Esophagus muscularis mucosa (tissue), 4 donors: ENCODE data around the gene PDZD11. TPM values are rescaled to one million over a fixed set of nuclear protein-coding genes. Genes with fewer than 3 reads are reported as not detected.
"Not testable (repeated sequence)": the region's sequence is repeated elsewhere in the genome, so short reads cannot be mapped to it uniquely, and the experiment has no call there.

ENCODE experiments used
- DNase-seq: peaks from one replicate; pipeline ENCODE4 v3.0.0-alpha.2; 2017; ENCODE audit errors: extremely low spot score
- H3K27ac ChIP-seq, 4 donors: fragments of 200-600 bp; sonication (generic); replicated peaks in 1 of 4; 1 replicate in 3 of 4; 2 replicates in 1 of 4; pipeline ENCODE4 v1.5.1; 2016 to 2019; ENCODE audit warnings: mild to moderate bottlenecking in 1 of 4
- H3K27me3 ChIP-seq, 4 donors: fragments of 200-600 bp; sonication (generic); one replicate each; pipeline versions ENCODE4 v1.5.1 to v1.6.0; 2016 to 2019
- H3K36me3 ChIP-seq, 4 donors: fragments of 200-600 bp; sonication (generic); one replicate each; pipeline ENCODE4 v1.5.1; 2016 to 2019
- H3K4me1 ChIP-seq, 4 donors: fragments of 200-600 bp; sonication (generic); one replicate each; pipeline ENCODE4 v1.5.1; 2016 to 2019
- H3K4me3 ChIP-seq, 4 donors: fragments of 200-600 bp; sonication (generic); 1 replicate in 2 of 4; 2 replicates in 2 of 4; pipeline ENCODE4 v1.5.1; 2016 to 2019; ENCODE audit warnings: mild to moderate bottlenecking in 4 of 4, moderate library complexity in 1 of 4
- H3K9me3 ChIP-seq, 4 donors: fragments of 200-600 bp; sonication (generic); 1 replicate in 3 of 4; 2 replicates in 1 of 4; pipeline ENCODE4 v1.5.1; 2016 to 2019
- EP300 ChIP-seq: sonication (generic); formaldehyde crosslinking; IDR thresholded peaks from one replicate; pipeline ENCODE4 v1.6.1; 2017; ENCODE audit warnings: antibody characterized with exemption
- POLR2A ChIP-seq: fragments of 450-650 bp; IDR thresholded peaks from one replicate; pipeline ENCODE4 v1.6.1; 2017; ENCODE audit warnings: antibody characterized with exemption, moderate library complexity, mild to moderate bottlenecking, low read depth
- POLR2AphosphoS5 ChIP-seq, 2 donors: sonication (generic); formaldehyde crosslinking; IDR thresholded peaks; one replicate each; pipeline ENCODE4 v1.6.1; 2017; ENCODE audit warnings: antibody characterized with exemption in 2 of 2
- WGBS: methylation state at CpG from one replicate; pipeline ENCODE4 v1.1.5; 2018; 5-methylcytosine and 5-hydroxymethylcytosine counted together
- intact Hi-C: fragments of 100-400 bp; cut with DNase I; formaldehyde crosslinking; loops from one replicate; pipeline ENCODE4 v1.15.1; 2023
- total RNA-seq, 4 donors: library from RNA; depleted of rRNA; stranded (reverse); fragments of >200 nt; gene quantifications; one replicate each; pipeline versions ENCODE4 v1.1.0 to v1.2.1, GENCODE V29; 2016
- TF ChIP-seq, protein P1 (sequence below), 3 experiments: fragments of 200-600 bp in 2 of 3; fragments of 450-650 bp in 1 of 3; sonication (generic) in 2 of 3; IDR thresholded peaks; one replicate each; pipeline ENCODE4 v1.5.1; 2017 to 2019; ENCODE audit warnings: antibody characterized with exemption in 3 of 3, mild to moderate bottlenecking in 2 of 3, moderate library complexity in 1 of 3

Gene PDZD11
- total RNA-seq, 4 donors from 2014 or later, result 26.0 to 32.9 (median 29.4) TPM

DNA sequence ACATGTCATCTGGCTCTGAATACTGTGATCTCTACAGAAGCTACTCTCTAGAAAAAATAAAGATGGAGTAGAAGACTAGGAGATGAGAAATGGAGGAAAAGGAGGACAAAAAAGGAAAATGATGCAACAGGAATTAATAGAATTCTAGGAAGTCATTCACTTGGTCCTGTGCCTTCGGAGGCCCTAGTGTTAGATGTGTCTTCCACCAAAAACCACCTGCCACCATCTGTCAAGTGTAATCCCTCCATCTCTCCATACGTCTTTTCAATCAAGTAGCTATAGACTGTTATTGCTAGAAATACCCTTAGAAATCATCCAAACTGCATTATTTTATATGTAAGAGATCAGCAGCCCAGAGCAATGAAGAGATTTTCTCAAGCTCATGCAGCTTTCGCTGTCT lies 10.6 kb downstream of the PDZD11 start:
- 75% methylated on average over 3 of the region's 3 CpGs for WGBS
- intact Hi-C loops, result no loop called here
- TF ChIP-seq, protein P1, sequence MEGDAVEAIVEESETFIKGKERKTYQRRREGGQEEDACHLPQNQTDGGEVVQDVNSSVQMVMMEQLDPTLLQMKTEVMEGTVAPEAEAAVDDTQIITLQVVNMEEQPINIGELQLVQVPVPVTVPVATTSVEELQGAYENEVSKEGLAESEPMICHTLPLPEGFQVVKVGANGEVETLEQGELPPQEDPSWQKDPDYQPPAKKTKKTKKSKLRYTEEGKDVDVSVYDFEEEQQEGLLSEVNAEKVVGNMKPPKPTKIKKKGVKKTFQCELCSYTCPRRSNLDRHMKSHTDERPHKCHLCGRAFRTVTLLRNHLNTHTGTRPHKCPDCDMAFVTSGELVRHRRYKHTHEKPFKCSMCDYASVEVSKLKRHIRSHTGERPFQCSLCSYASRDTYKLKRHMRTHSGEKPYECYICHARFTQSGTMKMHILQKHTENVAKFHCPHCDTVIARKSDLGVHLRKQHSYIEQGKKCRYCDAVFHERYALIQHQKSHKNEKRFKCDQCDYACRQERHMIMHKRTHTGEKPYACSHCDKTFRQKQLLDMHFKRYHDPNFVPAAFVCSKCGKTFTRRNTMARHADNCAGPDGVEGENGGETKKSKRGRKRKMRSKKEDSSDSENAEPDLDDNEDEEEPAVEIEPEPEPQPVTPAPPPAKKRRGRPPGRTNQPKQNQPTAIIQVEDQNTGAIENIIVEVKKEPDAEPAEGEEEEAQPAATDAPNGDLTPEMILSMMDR (IDR thresholded peaks at IDR 0.05), result no peak
- no peak for TF ChIP-seq POLR2AphosphoS5 (IDR thresholded peaks at IDR 0.05)
- TF ChIP-seq POLR2A, result no peak

DNA sequence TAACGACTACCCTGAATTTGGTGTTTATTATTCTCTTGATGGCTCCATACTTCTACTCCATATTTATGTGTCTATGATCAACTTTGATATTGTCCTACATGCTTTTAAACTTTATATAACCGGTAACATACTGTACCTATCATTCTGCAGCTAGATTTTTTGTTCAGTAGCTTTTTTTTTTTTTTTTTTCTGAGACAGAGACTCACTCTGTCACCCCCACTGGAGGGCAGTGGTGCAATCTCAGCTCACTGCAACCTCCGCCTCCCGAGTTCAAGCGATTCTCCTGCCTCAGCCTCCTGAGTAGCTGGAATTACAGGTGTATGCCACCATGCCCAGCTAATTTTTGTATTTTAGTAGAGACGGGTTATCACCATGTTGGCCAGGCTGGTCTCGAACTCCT lies 15.7 kb downstream of the PDZD11 start:
- H3K27ac ChIP-seq, intact Hi-C loops, H3K4me3 ChIP-seq, H3K9me3 ChIP-seq, H3K27me3 ChIP-seq, DNase-seq, H3K36me3 ChIP-seq, H3K4me1 ChIP-seq: not testable (repeated sequence)
- 81% methylated on average over 7 of the region's 7 CpGs for whole genome bisulfite sequencing

More for the DNA sequence above, 10.6 kb downstream of the PDZD11 start:
- Histone ChIP-seq H3K9me3 (no peaks in the 10 kb centered on the region), H3K27ac (no peak overlapping the region), H3K4me1 (no peaks in the 10 kb centered on the region), H3K4me3 (no peak overlapping the region), H3K36me3 (peaks cover 0 to 8% (median 0%) of the 10 kb centered on the region in 4 donors), H3K27me3 (no peaks in the 10 kb centered on the region)
- DNase-seq, result no peak

GRCh38 chrX:70268034-70268433 lies 21.7 kb downstream of the PDZD11 start, which contains the start of gene ARR3:
TSS of gene ARR3 (plus strand) at chrX:70268334. CDS start at chrX:70269386, 1,052 bp downstream.
- Histone ChIP-seq H3K36me3 (no peaks in the 10 kb centered on the region), H3K4me3 (no peak within 1 kb of the TSS), H3K27me3 (no peaks in the 10 kb centered on the region), H3K4me1 (no peaks in the 10 kb centered on the region), H3K9me3 (no peaks in the 10 kb centered on the region), H3K27ac (no peak within 1 kb of the TSS)
- TF ChIP-seq POLR2A (no peak), EP300 (no peak), POLR2AphosphoS5 (IDR thresholded peaks at IDR 0.05) (no peak)
- TF ChIP-seq, protein P1 (IDR thresholded peaks at IDR 0.05), result no peak
- DNase-seq, result no peak
- intact Hi-C loops, result no loop called here

GRCh38 chrX:70264784-70265183 lies 24.9 kb downstream of the PDZD11 start:
- WGBS, result 49% methylated on average over 3 of the region's 3 CpGs
- intact Hi-C loops, result no loop called here
- no peaks in the 10 kb centered on the region for H3K4me1 ChIP-seq
- no peak overlapping the region for H3K4me3 ChIP-seq
- no peaks in the 10 kb centered on the region for H3K27me3 ChIP-seq
- DNase-seq, result no peak
- H3K27ac ChIP-seq, result no peak overlapping the region
- no peak for TF ChIP-seq POLR2AphosphoS5 (IDR thresholded peaks at IDR 0.05)
- no peak for TF ChIP-seq EP300
- TF ChIP-seq, protein P1 (IDR thresholded peaks at IDR 0.05), result no peak
- TF ChIP-seq POLR2A, result no peak
- no peaks in the 10 kb centered on the region for H3K36me3 ChIP-seq
- H3K9me3 ChIP-seq, result no peaks in the 10 kb centered on the region

DNA sequence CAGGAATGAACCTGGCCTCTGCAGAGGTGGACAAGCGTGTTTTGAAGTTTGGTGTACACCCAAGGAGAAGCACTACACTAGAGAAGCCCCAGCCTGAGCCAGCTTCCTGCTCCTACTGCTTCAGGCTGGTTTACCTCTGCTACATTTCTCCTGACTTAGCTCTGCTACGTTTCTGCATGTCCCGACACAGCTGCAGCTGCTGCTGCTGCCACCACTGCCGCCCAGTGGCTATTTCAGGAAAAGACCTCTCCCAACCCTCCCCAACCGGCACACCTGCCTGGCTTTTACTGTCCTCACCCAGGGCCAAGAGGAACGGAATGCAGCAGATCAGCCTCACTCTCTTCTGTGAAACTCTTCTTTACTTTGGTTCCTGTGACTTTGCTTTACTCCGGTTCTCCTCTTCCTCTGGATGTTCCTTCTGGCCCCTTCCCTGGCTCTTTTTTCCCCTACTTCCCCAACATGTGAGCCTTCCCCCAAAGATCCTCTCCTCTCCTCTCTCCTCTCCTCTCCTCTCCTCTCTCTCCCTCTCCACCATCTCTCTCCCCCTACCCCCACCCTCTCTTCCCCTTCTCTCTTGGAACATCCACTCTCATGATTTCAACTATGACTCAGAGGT lies 26.7 kb downstream of the PDZD11 start:
- Histone ChIP-seq H3K27me3 (no peaks in the 10 kb centered on the region), H3K27ac (no peak overlapping the region), H3K36me3 (no peaks in the 10 kb centered on the region), H3K4me3 (no peak overlapping the region), H3K4me1 (no peaks in the 10 kb centered on the region), H3K9me3 (no peaks in the 10 kb centered on the region)
- 19% methylated on average over 7 of the region's 7 CpGs for WGBS
- TF ChIP-seq POLR2AphosphoS5 (IDR thresholded peaks at IDR 0.05), result no peak
- no peak for TF ChIP-seq EP300
- TF ChIP-seq, protein P1 (IDR thresholded peaks at IDR 0.05), result peak in 2 of 3 experiments; percentile 12 to 27
- intact Hi-C loops, result no loop called here
- no peak for DNase-seq
